Lower leg skin (tissue), 3 donors: ENCODE results near the gene RPTOR.

Source experiments
- POLR2A ChIP-seq, 2 donors: fragments of 450-650 bp; IDR thresholded peaks; one replicate each; pipeline ENCODE4 v1.6.1; 2016 to 2017; ENCODE audit warnings: antibody characterized with exemption in 2 of 2, mild to moderate bottlenecking in 1 of 2, moderate library complexity in 1 of 2
- TF ChIP-seq, protein P1 (sequence below), 3 donors: fragments of 450-650 bp; IDR thresholded peaks; one replicate each; pipeline ENCODE4 v1.5.1; 2016; ENCODE audit warnings: antibody characterized with exemption in 3 of 3, mild to moderate bottlenecking in 3 of 3, moderate library complexity in 2 of 3

DNA sequence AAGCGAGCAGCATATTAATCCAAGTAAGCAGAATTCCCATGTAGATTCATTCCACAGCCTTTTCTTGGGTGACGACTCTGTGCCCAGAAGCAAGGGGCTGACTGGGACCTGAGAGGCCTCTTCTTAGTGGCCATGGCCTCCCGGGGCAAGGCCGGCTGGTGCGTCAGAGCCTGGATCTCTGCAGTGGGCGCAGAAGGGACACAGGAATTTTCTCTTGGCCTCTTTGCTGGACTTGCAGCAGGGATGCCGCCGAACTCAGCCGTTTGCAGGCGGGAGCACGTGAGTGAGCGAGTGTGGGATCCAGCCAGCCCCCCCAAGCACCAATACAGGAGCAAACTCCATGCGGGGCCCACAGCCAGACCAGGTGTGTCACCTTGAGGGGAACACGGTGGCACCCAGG lies 151.8 kb downstream of the RPTOR start:
- TF ChIP-seq, protein P1, sequence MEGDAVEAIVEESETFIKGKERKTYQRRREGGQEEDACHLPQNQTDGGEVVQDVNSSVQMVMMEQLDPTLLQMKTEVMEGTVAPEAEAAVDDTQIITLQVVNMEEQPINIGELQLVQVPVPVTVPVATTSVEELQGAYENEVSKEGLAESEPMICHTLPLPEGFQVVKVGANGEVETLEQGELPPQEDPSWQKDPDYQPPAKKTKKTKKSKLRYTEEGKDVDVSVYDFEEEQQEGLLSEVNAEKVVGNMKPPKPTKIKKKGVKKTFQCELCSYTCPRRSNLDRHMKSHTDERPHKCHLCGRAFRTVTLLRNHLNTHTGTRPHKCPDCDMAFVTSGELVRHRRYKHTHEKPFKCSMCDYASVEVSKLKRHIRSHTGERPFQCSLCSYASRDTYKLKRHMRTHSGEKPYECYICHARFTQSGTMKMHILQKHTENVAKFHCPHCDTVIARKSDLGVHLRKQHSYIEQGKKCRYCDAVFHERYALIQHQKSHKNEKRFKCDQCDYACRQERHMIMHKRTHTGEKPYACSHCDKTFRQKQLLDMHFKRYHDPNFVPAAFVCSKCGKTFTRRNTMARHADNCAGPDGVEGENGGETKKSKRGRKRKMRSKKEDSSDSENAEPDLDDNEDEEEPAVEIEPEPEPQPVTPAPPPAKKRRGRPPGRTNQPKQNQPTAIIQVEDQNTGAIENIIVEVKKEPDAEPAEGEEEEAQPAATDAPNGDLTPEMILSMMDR (IDR thresholded peaks at IDR 0.05) = no peak
- TF ChIP-seq POLR2A (IDR thresholded peaks at IDR 0.05) = no peak
